ENCODE results near the gene ACKR2. TPM values are rescaled to one million over a fixed set of nuclear protein-coding genes. Genes with fewer than 3 reads are reported as not detected.

ACKR2 gene
- total and polyA plus RNA-seq, 7 experiments from 2014 or later, result 0.45 to 1.1 (median 0.65) TPM; not detected in 2

GRCh38 chr3:42902257-42902656 is 93.0 kb downstream of the ACKR2 start:
- no peak overlapping the region for H3K27ac ChIP-seq (ENCODE audit: low read depth, low read length)
- H3K36me3 Mint-ChIP-seq, result peaks cover 0 to 18% (median 8%) of the 10 kb centered on the region in 5 donors
- H3K9me3 Mint-ChIP-seq, result peaks cover 3 to 29% (median 12%) of the 10 kb centered on the region in 11 donors
- H3K4me1 Mint-ChIP-seq, result peaks cover 3 to 19% (median 16%) of the 10 kb centered on the region in 7 donors
- no peaks in the 10 kb centered on the region for H3K36me3 ChIP-seq (ENCODE audit: control insufficient read depth in 2 of 3, insufficient read depth in 3 of 3, low read length in 3 of 3)
- ATAC-seq (no peak), DNase-seq (no peak)
- H3K4me1 ChIP-seq (ENCODE audit: control insufficient read depth in 2 of 2, insufficient read depth in 2 of 2, low read length in 2 of 2), result peaks cover 0 to 7% of the 10 kb centered on the region in 2 donors
- no peaks in the 10 kb centered on the region for H3K27me3 ChIP-seq (ENCODE audit: control insufficient read depth in 2 of 2, insufficient read depth in 2 of 2, low read length in 2 of 2)
- ChIA-PET CTCF (no interaction called here), POLR2A (no interaction called here)
- H3K4me3 Mint-ChIP-seq, result no peak overlapping the region
- peaks cover 0 to 47% (median 38%) of the 10 kb centered on the region in 5 donors for H3K27me3 Mint-ChIP-seq
- intact Hi-C loops (cut with micrococcal nuclease), result no loop called here
- no peak overlapping the region for H3K27ac Mint-ChIP-seq
- peaks cover 0 to 12% (median 0%) of the 10 kb centered on the region in 3 experiments for H3K9me3 ChIP-seq (ENCODE audit: control insufficient read depth in 2 of 3, low read length in 3 of 3)
- H3K4me3 ChIP-seq (ENCODE audit: low read length), result no peak overlapping the region

- Histone ChIP-seq H3K27me3 (ENCODE audit: control insufficient read depth in 2 of 2, insufficient read depth in 2 of 2, low read length in 2 of 2) (no peaks in the 10 kb centered on the region), H3K4me1 (ENCODE audit: control insufficient read depth in 2 of 2, insufficient read depth in 2 of 2, low read length in 2 of 2) (peaks cover 0 to 7% of the 10 kb centered on the region in 2 donors), H3K4me3 (ENCODE audit: low read length) (no peak overlapping the region), H3K9me3 (ENCODE audit: control insufficient read depth in 2 of 3, low read length in 3 of 3) (peaks cover 0 to 12% (median 0%) of the 10 kb centered on the region in 3 experiments), H3K27ac (ENCODE audit: low read depth, low read length) (no peak overlapping the region), H3K36me3 (ENCODE audit: control insufficient read depth in 2 of 3, insufficient read depth in 3 of 3, low read length in 3 of 3) (no peaks in the 10 kb centered on the region)
- no peak overlapping the region for H3K27ac Mint-ChIP-seq
- ATAC-seq (no peak), DNase-seq (no peak)
- H3K4me3 Mint-ChIP-seq, result peak overlapping the region in 1 of 10 donors; percentile 33
- peaks cover 0 to 49% (median 44%) of the 10 kb centered on the region in 5 donors for H3K27me3 Mint-ChIP-seq
- CTCF ChIA-PET, result interaction anchor here (1.0 kb wide), 1 partner anchor 28 kb away, joined by 3 read pairs; the partner anchor contains the start of gene CYP8B1
- intact Hi-C loops (cut with micrococcal nuclease), result no loop called here
- peaks cover 3 to 28% (median 12%) of the 10 kb centered on the region in 11 donors for H3K9me3 Mint-ChIP-seq
- peaks cover 4 to 18% (median 13%) of the 10 kb centered on the region in 5 donors for H3K36me3 Mint-ChIP-seq
- POLR2A ChIA-PET, result no interaction called here
- H3K4me1 Mint-ChIP-seq, result peaks cover 3 to 24% (median 20%) of the 10 kb centered on the region in 7 donors
These were observed 94.8 kb downstream of the ACKR2 start for GRCh38 chr3:42904076-42904475.

GRCh38 chr3:42905740-42906069 is 96.5 kb downstream of the ACKR2 start:
- Histone ChIP-seq H3K4me3 (ENCODE audit: low read length) (peak overlapping the region; percentile 50), H3K36me3 (ENCODE audit: control insufficient read depth in 2 of 3, insufficient read depth in 3 of 3, low read length in 3 of 3) (no peaks in the 10 kb centered on the region), H3K9me3 (ENCODE audit: control insufficient read depth in 2 of 3, low read length in 3 of 3) (peaks cover 0 to 12% (median 0%) of the 10 kb centered on the region in 3 experiments), H3K27me3 (ENCODE audit: control insufficient read depth in 2 of 2, insufficient read depth in 2 of 2, low read length in 2 of 2) (no peaks in the 10 kb centered on the region), H3K27ac (ENCODE audit: low read depth, low read length) (no peak overlapping the region), H3K4me1 (ENCODE audit: control insufficient read depth in 2 of 2, insufficient read depth in 2 of 2, low read length in 2 of 2) (peaks cover 0 to 7% of the 10 kb centered on the region in 2 donors)
- peak overlapping the region; percentile 68 to 93 (median 86) for H3K4me3 Mint-ChIP-seq
- intact Hi-C loops (cut with micrococcal nuclease), result no loop called here
- POLR2A ChIA-PET, result interaction anchor here (0.6 kb wide), 1 partner anchor 232 kb away, joined by 3 read pairs; no protein-coding TSS in a partner anchor
- CTCF ChIA-PET, result no interaction called here
- no peak for ATAC-seq
- H3K9me3 Mint-ChIP-seq, result peaks cover 6 to 28% (median 17%) of the 10 kb centered on the region in 11 donors
- peaks cover 3 to 24% (median 20%) of the 10 kb centered on the region in 7 donors for H3K4me1 Mint-ChIP-seq
- peaks cover 0 to 49% (median 44%) of the 10 kb centered on the region in 5 donors for H3K27me3 Mint-ChIP-seq
- H3K36me3 Mint-ChIP-seq, result peaks cover 7 to 24% (median 15%) of the 10 kb centered on the region in 5 donors
- H3K27ac Mint-ChIP-seq, result peak overlapping the region in 7 of 9 donors; percentile 39 to 83 (median 67)
- DNase-seq, result no peak

- H3K27ac ChIP-seq (ENCODE audit: low read depth, low read length), result no peak within 1 kb of the TSS
- POLR2A ChIA-PET, result interaction anchor here (0.6 kb wide), 1 partner anchor 232 kb away, joined by 3 read pairs; no protein-coding TSS in a partner anchor
- H3K4me1 Mint-ChIP-seq, result peaks cover 3 to 24% (median 20%) of the 10 kb centered on the region in 7 donors
- intact Hi-C loops (cut with micrococcal nuclease), result no loop called here
- CTCF ChIA-PET, result interaction anchor here (0.8 kb wide), 1 partner anchor 55 kb away, joined by 3 read pairs; no protein-coding TSS in a partner anchor
- ATAC-seq (peak; percentile 67), DNase-seq (peak in 8 of 9 donors; percentile 5 to 41 (median 33))
- peaks cover 0 to 49% (median 44%) of the 10 kb centered on the region in 5 donors for H3K27me3 Mint-ChIP-seq
- H3K36me3 Mint-ChIP-seq, result peaks cover 7 to 28% (median 20%) of the 10 kb centered on the region in 5 donors
- peaks cover 0 to 7% of the 10 kb centered on the region in 2 donors for H3K4me1 ChIP-seq (ENCODE audit: control insufficient read depth in 2 of 2, insufficient read depth in 2 of 2, low read length in 2 of 2)
- peaks cover 0 to 12% (median 0%) of the 10 kb centered on the region in 3 experiments for H3K9me3 ChIP-seq (ENCODE audit: control insufficient read depth in 2 of 3, low read length in 3 of 3)
- no peaks in the 10 kb centered on the region for H3K27me3 ChIP-seq (ENCODE audit: control insufficient read depth in 2 of 2, insufficient read depth in 2 of 2, low read length in 2 of 2)
- peak within 1 kb of the TSS; percentile 50 for H3K4me3 ChIP-seq (ENCODE audit: low read length)
- H3K4me3 Mint-ChIP-seq, result peak within 1 kb of the TSS; percentile 68 to 93 (median 86)
- peaks cover 6 to 29% (median 20%) of the 10 kb centered on the region in 11 donors for H3K9me3 Mint-ChIP-seq
- H3K36me3 ChIP-seq (ENCODE audit: control insufficient read depth in 2 of 3, insufficient read depth in 3 of 3, low read length in 3 of 3), result no peaks in the 10 kb centered on the region
- H3K27ac Mint-ChIP-seq, result peak within 1 kb of the TSS in 8 of 9 donors; percentile 57 to 83 (median 67)
These were observed 97.0 kb downstream of the ACKR2 start, which contains the start of gene ZNF662 for GRCh38 chr3:42906070-42906847. Gene ZNF662, plus strand, starts transcription at chr3:42906142. Its CDS starts 1,973 bp downstream, at chr3:42908115.

GRCh38 chr3:42906848-42907183 is 97.6 kb downstream of the ACKR2 start:
- POLR2A ChIA-PET, result no interaction called here
- Histone ChIP-seq H3K4me3 (ENCODE audit: low read length) (peak overlapping the region; percentile 50), H3K36me3 (ENCODE audit: control insufficient read depth in 2 of 3, insufficient read depth in 3 of 3, low read length in 3 of 3) (no peaks in the 10 kb centered on the region), H3K9me3 (ENCODE audit: control insufficient read depth in 2 of 3, low read length in 3 of 3) (peaks cover 0 to 12% (median 0%) of the 10 kb centered on the region in 3 experiments), H3K27me3 (ENCODE audit: control insufficient read depth in 2 of 2, insufficient read depth in 2 of 2, low read length in 2 of 2) (no peaks in the 10 kb centered on the region), H3K27ac (ENCODE audit: low read depth, low read length) (no peak overlapping the region), H3K4me1 (ENCODE audit: control insufficient read depth in 2 of 2, insufficient read depth in 2 of 2, low read length in 2 of 2) (peaks cover 0 to 7% of the 10 kb centered on the region in 2 donors)
- H3K27me3 Mint-ChIP-seq, result peaks cover 0 to 48% (median 44%) of the 10 kb centered on the region in 5 donors
- peak overlapping the region in 4 of 9 donors; percentile 49 to 66 (median 53) for H3K27ac Mint-ChIP-seq
- no peak for DNase-seq
- H3K4me3 Mint-ChIP-seq, result peak overlapping the region; percentile 12 to 93 (median 84)
- CTCF ChIA-PET, result interaction anchor here (0.8 kb wide), 1 partner anchor 55 kb away, joined by 3 read pairs; no protein-coding TSS in a partner anchor
- peaks cover 12 to 33% (median 25%) of the 10 kb centered on the region in 5 donors for H3K36me3 Mint-ChIP-seq
- ATAC-seq, result no peak
- intact Hi-C loops (cut with micrococcal nuclease), result no loop called here
- peaks cover 3 to 24% (median 20%) of the 10 kb centered on the region in 7 donors for H3K4me1 Mint-ChIP-seq
- peaks cover 6 to 34% (median 21%) of the 10 kb centered on the region in 11 donors for H3K9me3 Mint-ChIP-seq

- Histone ChIP-seq H3K36me3 (ENCODE audit: control insufficient read depth in 2 of 3, insufficient read depth in 3 of 3, low read length in 3 of 3) (peaks cover 0 to 1% (median 0%) of the 10 kb centered on the region in 3 experiments), H3K27ac (ENCODE audit: low read depth, low read length) (no peak overlapping the region), H3K9me3 (ENCODE audit: control insufficient read depth in 2 of 3, low read length in 3 of 3) (peaks cover 0 to 9% (median 0%) of the 10 kb centered on the region in 3 experiments), H3K4me1 (ENCODE audit: control insufficient read depth in 2 of 2, insufficient read depth in 2 of 2, low read length in 2 of 2) (peaks cover 0 to 7% of the 10 kb centered on the region in 2 donors), H3K27me3 (ENCODE audit: control insufficient read depth in 2 of 2, insufficient read depth in 2 of 2, low read length in 2 of 2) (no peaks in the 10 kb centered on the region), H3K4me3 (ENCODE audit: low read length) (no peak overlapping the region)
- ATAC-seq, result no peak
- DNase-seq, result no peak
- POLR2A ChIA-PET, result no interaction called here
- H3K4me3 Mint-ChIP-seq, result no peak overlapping the region
- peaks cover 0 to 37% (median 34%) of the 10 kb centered on the region in 5 donors for H3K27me3 Mint-ChIP-seq
- H3K36me3 Mint-ChIP-seq, result peaks cover 16 to 39% (median 34%) of the 10 kb centered on the region in 5 donors
- peaks cover 3 to 37% (median 24%) of the 10 kb centered on the region in 11 donors for H3K9me3 Mint-ChIP-seq
- CTCF ChIA-PET, result no interaction called here
- peaks cover 3 to 24% (median 20%) of the 10 kb centered on the region in 7 donors for H3K4me1 Mint-ChIP-seq
- H3K27ac Mint-ChIP-seq, result peak overlapping the region in 1 of 9 donors; percentile 25
- intact Hi-C loops (cut with micrococcal nuclease), result no loop called here
These were observed 99.4 kb downstream of the ACKR2 start for GRCh38 chr3:42908675-42909074.
